GM19467 (cell line): ENCODE data around the gene CA6.
A peak's percentile ranks its signal among the peaks of the same experiment; 100 is the strongest.
"Not testable (repeated sequence)": the region's sequence is repeated elsewhere in the genome, so short reads cannot be mapped to it uniquely, and the experiment has no call there.

ENCODE experiments used
- ATAC-seq: cut with Tn5 transposase; IDR thresholded peaks from one replicate; pipeline ENCODE4 v1.9.1; 2021; ENCODE audit warnings: mild to moderate bottlenecking, moderate library complexity; ENCODE audit not compliant: unreplicated experiment

The CA6 gene

DNA sequence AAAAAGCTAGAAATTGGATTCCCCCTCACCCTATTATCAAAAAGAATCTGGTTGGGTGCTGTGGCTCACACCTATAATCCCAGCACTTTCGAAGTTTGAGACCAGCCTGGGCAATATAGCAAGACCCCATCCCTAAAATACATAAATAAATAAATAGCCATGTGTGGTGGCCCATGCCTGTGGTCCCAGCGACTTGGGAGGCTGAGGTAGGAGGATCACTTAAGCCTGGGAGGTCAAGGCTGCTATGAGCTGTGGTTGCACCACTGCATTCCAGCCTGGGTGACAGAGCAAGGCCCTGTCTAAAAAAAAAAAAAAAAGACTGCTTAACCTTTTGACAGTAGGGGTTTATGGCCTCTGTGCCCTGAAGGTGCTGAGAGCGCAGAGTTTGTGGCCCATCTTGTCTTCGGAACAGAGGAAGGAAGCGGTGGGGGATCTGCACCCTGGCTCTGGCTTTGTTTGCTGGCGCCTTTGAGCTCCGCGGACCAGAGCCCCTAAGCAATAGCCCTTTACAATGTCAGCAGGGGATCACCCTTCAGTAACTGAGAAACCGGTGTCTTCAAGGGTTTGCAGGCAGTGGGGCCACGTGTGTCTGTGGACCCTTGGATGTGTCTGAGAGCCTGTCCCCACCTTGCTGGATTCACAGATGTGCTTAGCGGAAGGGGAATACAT, 58.5 kb downstream of the CA6 start:
- no peak for ATAC-seq

DNA sequence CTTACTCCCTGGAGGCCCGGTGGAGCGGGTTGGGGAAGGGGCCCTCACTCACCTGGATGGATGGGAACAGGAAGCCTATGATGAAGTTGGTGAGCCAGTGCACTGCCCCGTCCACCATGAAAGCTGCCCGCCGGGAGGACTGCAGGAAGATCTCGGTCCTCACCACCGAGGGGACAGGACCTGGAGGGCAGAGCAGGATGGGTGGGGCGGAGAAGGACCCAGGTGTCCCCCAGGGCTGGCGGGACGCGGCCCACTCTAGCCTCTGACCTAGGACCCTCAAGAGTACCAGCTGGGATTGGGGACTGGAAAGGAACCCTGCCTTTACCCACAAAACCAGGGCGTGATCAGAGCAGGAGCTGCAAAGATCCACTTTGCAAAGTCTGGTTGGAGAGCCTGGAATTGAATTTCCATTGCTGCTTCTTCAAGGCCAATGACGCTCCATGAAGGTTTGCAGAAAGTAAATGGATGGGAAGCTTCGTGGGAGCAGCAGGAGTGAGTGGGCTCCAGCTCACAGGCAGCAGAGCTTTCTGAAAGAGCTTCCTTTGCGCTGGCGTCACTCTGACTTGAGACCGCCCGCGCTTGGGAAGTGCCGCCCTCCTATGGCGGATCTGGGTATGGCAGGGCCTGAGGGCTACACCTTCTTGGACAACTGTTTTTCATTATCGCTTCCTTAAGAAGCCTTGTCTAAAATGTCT, 59.2 kb downstream of the CA6 start:
- ATAC-seq: no peak

DNA sequence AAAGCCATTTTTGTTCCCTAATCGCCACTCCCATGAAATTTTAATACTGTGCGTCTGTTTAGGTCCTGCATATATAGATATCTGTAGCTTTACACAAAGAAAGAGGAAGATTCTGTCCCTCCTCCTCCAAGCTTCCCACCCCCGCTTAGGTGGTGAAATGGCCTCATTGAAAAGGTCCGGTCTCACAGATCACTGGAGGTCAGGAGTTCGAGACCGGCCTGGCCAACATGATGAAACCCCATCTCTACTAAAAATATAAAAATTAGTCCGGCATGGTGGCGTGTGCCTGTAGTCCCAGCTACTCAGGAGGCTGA, 59.7 kb downstream of the CA6 start:
- no peak for ATAC-seq

DNA sequence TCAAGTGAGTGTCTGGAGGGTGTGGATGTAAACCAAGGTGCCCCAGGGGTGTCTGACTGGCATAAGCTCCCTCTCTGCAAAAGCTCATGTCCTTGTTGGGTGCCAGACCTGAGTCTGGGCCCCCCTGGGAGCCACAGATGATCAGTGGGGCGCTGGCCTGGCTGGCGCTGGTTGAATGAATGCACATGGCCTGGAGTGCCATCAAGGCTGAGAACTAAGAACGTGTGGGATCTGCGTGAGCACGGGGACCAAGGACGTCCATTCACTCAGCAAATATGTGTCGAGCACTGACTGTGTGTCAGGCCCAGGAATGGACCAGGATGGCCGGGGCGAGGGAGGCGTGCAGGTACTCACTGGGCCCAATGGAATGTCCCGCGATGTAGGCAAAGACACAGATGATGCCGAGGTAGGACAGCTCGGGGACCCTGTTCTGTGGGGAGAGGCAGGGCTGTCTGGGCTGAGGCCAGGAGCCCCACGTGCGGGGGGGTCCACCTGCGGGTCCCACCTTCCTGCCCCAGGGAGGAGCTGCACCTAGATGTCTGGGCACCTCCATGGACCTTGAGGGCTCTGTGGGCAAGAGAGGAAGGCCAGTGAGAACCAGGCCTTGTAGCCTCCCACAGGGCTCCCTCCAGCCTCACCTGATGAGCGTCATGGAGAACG, 61.4 kb downstream of the CA6 start:
- ATAC-seq: no peak

DNA sequence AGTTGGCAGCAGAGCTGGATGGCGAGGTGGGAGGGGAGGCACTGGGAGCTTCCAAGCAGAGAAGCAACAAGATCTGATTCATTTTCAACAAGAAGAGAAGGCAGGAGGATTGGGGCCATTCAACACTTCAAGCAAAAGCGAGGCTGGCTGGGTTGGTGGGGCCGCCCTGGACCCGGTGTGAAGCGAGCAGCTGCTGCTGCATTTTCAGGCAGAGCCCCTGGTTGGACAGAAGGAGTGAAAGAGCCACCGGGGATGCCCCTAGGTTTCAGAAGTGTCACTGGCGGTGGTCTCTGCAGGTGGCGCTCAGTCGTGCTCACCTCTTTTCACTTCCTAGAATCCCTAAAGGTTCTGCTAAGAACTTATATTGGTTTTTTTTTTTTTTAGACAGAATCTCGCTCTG, 62.6 kb downstream of the CA6 start:
- no peak for ATAC-seq

DNA sequence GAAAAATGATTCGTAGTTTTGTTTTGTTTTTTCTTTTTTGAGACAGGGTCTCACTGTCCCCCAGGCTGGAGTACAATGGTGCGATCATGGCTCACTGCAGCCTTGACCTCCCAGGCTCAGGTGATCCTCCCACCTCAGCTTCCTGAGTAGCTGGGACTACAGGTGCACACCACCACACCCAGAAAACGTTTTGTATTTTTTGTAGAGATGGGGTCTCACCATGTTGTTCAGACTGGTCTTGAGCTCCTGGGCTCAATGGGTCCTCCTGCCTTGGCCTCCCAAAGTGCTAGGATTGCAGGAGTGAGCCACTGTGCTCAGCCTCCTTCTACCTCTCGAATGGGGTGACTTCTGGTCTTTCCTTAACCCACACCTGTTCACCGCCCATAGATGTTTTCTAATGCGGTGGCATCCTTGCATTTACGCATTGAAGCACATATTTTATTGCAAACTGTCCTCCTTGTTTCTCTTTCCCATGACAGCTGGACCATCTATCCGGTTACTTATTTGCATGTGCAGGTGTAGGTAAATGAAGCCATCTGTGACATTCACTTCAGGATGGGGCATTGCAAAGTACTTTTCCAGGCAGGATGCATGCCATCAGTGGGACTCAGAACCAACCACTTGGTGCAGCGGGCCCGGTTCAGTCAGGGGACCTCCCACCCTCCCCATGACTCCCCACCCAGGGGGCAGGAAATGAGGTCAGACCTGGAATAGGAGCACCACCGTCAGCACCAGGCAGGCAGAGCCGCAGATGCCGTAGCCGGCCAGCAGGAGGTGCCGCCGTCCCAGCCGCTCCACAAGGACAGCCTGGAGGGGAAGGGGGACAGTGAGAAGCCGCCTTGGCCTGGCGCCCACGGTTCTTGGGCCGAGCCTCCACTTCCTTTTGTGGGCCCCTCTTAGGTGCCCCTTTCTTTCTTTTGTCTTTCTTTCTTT, 64.0 kb downstream of the CA6 start:
- no peak for ATAC-seq

DNA sequence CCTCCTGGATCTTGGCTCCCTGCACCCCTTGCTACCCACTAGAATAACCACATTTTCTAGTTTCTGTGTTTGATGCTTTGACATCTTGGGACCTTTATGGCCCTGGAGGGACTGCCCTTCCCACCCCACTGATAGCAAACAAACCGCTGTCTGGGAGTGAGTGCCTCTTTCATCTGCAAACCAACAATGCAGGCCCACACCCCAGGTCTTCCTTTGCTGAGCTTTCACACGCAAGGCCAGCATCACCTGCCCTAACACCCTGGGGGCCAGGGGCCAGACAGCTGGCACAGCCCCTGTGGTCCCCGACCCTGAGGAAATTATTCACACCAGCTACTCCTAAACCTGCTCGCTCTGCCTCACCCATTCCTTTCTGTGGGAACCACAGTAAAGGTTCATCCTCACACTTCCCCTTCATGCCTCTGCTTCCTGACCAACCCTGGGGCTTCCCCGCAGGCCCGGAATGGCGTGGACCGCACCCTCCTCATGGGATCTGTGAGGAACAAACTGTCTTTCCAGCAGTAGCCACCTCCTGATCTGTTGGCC, 65.2 kb downstream of the CA6 start:
- ATAC-seq: peak; percentile 44

DNA sequence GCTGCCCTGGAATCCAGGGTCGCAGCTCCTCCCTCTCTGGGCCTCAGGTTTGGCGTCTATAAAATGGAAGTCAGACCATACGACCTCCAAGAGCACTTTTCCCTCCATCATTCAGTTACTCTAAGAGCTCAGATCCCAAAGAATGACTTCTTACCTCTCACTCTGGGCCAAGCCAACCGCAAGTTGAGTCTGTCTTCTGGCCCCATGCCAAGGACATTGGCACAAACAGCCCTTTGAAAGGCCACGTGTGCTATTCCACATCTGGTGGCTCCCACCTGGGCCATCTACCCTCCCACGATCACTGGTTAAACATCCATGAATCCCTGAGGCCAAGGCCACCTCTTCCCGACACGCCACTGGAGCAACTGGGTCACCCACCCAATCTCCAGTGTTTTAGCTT, 68.2 kb downstream of the CA6 start:
- ATAC-seq: no peak

DNA sequence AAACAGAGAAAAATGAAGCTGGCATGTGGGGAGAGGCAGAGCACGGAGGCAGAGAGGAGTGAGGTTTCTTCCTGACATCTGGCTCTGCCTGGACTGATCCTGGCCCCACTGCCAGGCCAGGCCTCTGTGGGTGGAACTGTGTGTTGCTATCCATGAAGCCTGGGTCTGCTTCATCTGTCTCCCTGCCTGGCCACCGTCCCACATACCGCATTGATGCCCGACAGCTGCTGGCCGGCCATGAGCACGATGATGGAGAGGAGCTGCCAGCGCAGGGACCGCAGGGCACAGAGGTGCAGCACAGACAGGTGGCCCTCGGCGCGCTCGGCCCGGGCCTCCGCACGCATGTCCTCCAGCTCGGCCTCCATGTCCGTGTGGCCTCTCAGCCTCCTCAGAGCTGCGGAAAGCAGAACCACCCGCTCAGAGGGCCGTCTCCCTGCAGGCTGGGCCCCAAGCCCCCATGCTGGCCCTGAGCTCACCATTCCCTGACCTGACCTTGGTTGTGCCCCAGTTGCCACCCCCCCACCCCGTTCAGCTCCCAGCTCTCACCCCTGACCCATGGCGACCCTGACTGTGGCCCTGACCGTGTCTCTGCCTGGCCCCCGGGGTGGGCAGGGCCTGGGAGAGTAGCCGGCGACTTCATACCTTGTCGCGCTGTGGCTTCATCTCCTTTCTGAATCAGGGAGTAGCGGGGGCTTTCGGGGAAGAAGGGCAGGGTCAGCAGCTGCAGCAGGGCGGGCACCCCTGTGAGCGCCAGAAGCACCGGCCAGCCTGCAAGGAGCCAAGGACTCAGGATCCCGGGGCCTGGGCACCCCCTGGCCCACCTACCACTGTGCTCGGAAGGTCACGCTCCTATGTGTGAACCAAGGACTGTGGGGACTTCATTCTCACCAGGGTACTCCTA, 69.1 kb downstream of the CA6 start:
- no peak for ATAC-seq

DNA sequence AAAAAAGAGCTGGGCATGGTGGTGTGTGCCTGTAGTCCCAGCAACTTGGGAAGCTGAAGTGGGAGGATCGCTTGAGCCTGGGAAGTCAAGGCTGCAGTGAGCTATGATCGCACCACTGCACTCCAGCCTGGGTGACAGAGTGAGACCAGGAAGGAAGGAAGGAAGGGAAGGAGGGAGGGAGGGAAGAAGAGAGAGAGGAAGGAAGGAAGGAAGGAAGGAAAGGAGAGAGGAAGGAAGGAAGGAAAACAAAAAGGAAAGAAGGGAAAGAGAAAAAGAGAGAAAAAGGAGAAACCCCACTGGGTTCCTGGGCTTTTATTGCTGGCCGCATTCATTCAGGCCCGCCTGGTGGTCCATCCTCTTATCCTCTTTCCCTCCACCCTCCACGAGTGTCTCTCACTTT, 70.8 kb downstream of the CA6 start:
- ATAC-seq: no peak

DNA sequence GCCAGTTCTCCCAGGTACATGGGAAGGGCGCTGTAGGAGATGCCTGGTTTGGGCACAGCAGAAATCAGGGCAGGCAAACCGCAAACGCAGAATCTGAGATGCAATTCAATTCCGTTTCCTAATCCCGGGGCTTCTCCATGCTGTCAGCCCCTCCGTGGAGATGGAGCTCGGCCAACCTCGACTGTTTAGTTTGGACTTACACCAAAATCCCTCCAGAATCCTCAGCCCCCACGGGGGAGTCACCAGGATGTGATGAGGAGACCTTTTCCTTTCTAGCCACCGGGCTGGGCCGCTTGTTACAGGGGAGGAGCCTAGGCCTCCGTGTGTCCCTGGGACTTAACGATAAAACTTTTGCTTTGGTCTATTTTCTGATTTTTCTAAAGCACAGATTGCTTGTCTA, 72.7 kb downstream of the CA6 start:
- no peak for ATAC-seq

DNA sequence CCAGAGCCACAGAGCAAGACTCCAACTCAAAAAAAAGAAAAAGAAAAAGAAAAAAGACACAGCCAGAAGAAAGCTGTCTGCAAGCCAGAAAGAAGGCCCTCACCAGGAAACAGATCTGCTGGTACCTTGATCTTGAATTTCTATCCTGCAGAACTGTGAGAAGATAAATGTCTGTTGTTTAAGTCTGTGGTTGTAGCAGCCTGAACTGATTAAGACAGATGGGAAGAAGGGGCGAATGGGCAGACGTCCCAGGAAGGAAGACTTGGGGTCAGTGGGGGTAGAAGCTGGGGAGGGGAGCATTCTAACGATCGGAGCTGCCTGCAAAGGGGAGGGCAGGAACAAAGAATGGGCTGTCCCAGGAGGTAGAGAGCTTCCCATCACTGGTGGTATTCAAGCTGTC, 74.2 kb downstream of the CA6 start:
- no peak for ATAC-seq

DNA sequence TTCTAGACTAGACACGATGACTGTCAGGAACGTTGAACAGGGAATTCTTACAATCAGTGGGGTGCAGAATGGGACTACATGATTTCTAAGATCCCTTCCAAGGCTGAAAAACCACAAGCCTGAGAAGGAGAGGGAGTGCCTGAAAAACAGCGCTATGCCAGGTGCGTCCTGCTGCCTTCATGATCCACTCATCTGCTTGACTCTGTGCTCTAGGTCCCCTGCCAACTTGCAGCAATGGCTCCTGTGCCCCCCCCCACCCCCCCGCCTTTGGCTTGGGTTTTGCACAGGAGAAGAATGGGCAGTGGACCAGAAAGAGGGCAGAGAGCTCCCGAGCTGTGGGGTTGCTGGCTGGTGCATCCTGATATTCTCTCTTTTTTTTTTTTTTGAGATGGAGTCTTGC, 74.6 kb downstream of the CA6 start:
- no peak for ATAC-seq

DNA sequence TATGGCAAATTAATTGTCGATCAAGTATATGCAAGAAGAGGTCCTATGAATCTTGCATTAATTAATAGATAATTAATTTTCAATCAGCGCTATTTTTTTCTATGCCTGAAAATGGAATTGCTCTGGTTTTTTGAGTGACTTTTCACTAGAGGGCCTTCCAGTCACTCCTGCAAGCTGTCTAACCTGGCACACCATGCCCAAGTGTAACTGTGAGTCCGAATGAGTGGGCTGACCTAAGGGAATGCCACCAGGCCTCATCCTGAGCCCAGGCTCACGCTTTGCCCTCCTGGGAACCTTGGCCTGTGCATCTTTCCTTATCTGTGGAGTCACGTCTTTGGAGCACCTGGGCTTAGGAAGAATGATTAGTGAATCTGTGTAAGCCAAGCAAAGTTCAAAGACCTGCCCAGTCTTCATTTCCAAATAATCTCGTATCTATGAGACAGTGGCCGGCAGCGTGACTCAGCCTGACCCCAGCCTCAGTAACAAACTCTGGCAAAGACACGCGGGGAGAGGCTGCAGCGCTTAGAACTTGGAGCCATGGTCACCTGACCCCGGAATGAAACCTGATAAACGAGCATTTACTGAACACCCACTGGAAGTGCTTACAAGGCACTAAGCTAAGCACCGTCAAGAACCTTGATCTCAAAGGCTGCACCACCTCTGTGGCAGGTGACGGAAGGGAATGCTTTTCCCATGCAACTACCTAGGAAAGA, 76.5 kb downstream of the CA6 start:
- ATAC-seq: not testable (repeated sequence)

DNA sequence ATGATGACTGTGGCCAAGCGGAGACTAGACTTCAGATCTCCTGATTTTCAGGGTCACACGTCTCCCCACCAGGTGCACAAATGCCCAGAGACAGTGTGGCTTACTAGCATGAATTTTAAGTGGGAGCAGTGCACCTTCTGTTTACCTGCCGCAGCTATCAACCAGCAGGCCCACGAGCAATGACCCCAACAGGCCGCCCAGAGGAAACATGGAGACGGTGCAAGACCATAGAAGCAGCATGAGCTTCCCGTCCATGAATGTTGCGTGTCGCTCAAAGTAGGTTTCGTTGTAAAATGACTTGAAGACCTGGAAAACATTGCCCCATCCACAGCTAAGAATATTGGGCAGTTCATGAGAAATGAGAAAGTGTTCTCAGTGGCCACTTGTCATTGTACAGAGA, 77.1 kb downstream of the CA6 start:
- ATAC-seq: no peak
